Measurements from ENCODE around the gene HOTAIR.

The HOTAIR gene

DNA sequence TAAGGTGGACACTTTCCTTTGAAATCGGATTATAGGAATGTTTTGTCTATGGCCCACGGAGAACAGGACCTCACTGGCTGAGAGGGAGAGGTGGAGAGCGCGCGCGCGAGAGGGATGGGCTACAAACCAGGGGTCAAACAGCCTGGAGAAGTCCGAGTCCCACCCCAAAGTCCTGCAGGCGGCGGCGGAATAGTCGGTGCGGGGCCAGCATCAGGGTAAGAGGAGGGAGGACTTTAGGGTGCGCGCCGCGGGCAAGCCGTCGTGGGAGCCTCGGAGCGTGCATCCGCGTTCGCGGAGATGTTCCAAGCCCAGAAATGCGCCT lies 30.7 kb upstream of the HOTAIR start:
- H3K4me3 ChIP-seq (ENCODE audit: low read depth, low read length): no peak overlapping the region
- no peak for DNase-seq (ENCODE audit: low read depth)
- TF ChIP-seq, protein P1, sequence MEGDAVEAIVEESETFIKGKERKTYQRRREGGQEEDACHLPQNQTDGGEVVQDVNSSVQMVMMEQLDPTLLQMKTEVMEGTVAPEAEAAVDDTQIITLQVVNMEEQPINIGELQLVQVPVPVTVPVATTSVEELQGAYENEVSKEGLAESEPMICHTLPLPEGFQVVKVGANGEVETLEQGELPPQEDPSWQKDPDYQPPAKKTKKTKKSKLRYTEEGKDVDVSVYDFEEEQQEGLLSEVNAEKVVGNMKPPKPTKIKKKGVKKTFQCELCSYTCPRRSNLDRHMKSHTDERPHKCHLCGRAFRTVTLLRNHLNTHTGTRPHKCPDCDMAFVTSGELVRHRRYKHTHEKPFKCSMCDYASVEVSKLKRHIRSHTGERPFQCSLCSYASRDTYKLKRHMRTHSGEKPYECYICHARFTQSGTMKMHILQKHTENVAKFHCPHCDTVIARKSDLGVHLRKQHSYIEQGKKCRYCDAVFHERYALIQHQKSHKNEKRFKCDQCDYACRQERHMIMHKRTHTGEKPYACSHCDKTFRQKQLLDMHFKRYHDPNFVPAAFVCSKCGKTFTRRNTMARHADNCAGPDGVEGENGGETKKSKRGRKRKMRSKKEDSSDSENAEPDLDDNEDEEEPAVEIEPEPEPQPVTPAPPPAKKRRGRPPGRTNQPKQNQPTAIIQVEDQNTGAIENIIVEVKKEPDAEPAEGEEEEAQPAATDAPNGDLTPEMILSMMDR (conservative IDR thresholded peaks at IDR 0.05; ENCODE audit: low read depth, low read length): no peak

DNA sequence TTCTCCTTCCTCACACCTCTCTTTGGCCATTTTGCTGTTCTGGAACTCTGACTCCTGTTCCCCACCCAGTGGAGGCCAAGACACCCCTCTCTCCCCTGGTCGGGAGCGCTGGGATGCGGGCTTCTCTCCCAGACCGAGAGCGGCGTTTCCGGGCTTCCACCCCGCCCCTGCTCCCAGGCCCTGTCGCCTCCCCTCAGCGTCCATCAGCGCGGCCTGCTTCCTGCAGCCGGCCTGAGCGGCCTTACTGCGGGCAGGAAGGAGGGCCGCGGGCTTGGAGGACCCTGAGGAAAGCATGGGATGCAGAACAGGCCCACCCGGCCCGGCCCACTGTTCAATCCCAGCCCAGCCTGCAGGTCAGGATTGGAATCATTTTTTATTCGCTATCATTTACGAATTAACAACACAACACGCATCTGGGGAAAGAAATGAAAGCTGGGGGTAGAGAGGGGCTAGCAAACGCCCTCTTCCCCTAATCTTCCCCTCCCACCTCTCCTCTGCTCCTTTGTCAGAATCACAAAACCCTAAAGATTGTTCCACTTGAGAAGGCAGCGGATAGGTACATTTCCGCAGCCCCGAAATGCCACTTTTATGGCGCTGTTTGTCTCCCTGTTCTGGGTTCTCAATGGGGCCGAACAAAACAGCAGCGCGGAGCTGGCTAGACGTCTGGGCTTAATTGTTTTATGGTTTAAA lies 30.2 kb upstream of the HOTAIR start:
- TF ChIP-seq, protein P1 (conservative IDR thresholded peaks at IDR 0.05; ENCODE audit: low read depth, low read length): no peak
- no peak for DNase-seq (ENCODE audit: low read depth)
- no peak overlapping the region for H3K4me3 ChIP-seq (ENCODE audit: low read depth, low read length)

DNA sequence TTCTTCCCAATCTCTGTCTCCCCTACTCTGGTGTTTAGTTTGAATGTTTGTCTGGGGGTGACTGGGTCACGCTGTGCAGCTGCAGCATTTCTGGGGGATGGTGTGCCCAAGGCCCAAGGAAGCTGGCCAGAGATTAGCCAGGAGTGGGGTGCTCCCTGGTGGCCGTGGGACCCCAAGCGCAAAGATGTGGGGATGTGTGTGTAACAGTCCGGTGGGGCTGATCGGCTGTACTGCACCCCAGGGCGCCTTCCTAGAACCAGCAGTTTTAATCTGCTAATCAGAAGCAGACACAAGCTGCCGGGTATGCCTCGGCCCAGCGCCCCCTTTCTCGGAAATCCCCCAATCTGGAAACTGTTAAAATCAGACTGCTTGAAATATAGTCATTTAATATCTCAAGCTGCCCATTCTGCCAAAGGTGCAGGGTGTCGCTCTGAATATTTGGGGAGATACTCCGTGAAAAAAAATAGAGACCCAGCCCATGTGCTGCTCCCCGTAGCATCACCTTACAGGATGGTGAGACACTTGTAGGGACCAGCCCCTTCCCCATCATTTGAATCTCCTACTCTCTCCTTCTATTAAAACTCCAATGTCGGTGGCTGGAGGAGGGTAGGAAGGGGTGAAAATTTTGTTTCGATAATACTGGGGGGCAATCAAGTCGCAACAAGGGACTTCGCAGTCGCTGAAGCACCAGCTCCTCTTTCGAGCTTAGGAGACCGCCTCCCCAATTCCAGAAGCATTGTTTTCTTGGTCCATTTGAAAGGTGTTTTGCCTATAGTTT lies 29.5 kb upstream of the HOTAIR start:
- TF ChIP-seq, protein P1 (conservative IDR thresholded peaks at IDR 0.05; ENCODE audit: low read depth, low read length): no peak
- no peak overlapping the region for H3K4me3 ChIP-seq (ENCODE audit: low read depth, low read length)
- no peak for DNase-seq (ENCODE audit: low read depth)

DNA sequence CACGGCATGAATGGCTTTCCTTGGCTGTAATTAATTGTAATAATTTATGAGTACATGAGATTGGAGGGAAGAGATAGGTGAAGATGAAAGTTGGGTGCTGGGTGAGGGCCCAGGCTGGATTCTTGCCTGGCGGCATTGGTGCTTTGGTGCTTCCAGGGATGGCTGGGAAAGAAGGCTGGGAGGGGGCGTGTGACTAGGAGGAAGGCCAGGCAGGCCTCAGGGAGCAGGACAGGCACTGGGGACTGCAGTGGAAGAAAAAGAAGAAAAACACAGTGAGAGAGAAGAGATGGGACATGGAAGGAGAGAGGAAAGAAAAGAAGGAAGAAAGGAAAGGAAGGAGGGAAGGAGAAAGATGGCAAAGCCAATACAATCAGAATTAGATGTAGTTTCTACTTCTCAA lies 28.9 kb upstream of the HOTAIR start:
- TF ChIP-seq, protein P1 (conservative IDR thresholded peaks at IDR 0.05; ENCODE audit: low read depth, low read length): no peak
- no peak overlapping the region for H3K4me3 ChIP-seq (ENCODE audit: low read depth, low read length)
- DNase-seq (ENCODE audit: low read depth): no peak

DNA sequence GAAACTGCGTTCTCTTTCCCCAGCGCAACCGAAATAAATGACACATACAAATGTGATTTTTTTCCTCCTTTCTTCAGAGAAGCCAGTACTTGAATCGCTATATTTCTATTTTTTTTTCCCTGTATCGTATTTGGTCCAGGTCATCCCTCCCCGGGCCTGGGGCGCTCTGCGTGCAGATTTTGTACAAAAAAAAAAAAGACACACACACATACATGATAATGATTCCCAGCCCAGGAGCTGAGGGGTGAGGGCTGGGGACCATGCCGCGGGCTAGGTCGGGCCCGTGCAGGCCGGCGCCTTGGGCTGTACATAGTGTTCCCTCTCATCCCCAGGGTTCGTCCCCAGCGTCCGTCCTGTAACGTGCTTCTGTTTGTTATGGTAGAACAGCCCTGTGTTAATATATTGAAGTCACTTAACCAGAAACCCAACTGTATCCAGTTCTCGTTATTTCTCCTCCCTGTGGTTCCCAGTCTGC lies 28.2 kb upstream of the HOTAIR start:
- H3K4me3 ChIP-seq (ENCODE audit: low read depth, low read length): no peak overlapping the region
- no peak for DNase-seq (ENCODE audit: low read depth)
- TF ChIP-seq, protein P1 (conservative IDR thresholded peaks at IDR 0.05; ENCODE audit: low read depth, low read length): no peak

DNA sequence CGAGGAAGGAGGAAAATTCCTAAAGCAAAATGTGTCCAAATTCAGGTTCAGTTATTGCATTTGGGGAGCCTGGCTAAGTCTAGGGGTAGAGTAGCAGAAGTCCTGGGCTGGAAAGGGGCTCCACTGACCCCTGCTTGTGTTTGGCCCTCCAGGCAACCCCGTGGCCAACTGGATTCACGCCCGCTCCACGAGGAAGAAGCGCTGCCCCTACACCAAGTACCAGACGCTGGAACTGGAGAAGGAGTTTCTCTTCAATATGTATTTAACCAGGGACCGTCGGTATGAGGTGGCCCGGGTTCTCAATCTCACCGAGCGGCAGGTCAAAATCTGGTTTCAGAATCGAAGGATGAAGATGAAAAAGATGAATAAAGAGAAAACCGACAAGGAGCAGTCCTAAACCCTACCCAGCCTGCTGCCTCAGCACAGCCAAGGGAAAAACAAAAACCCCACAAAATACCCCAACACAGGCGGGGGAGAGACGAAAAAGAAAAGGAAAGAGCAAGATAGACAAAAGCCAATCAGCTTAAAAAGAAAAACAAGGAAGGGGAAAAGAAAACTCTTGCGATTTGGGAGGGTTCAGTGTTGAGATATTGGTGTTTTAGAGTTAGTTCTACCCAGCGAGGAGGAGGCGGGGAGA lies 27.6 kb upstream of the HOTAIR start:
- DNase-seq (ENCODE audit: low read depth): no peak
- H3K4me3 ChIP-seq (ENCODE audit: low read depth, low read length): no peak overlapping the region
- TF ChIP-seq, protein P1 (conservative IDR thresholded peaks at IDR 0.05; ENCODE audit: low read depth, low read length): no peak

All from choroid plexus epithelial cell (primary cell).